OCI-LY1 (cell line): ENCODE results near the gene TRIM67.

Experiments used
- H2AFZ ChIP-seq: fragments of 200-600 bp; sonication (generic), shearing (Covaris generic); 2 replicates; pipeline ENCODE4 v1.6.0; 2014; ENCODE audit warnings: antibody characterized with exemption, mild to moderate bottlenecking, low read length
- H3F3A ChIP-seq: fragments of 200-600 bp; sonication (generic), shearing (Covaris generic); 2 replicates; pipeline ENCODE4 v1.6.0; 2014; ENCODE audit warnings: mild to moderate bottlenecking, antibody characterized with exemption, low read length, moderate library complexity; ENCODE audit not compliant: insufficient read depth
- H3K27ac ChIP-seq: fragments of 200-600 bp; sonication (generic); 2 replicates; pipeline ENCODE4 v1.5.1; 2014; ENCODE audit warnings: low read length, mixed run types, mild to moderate bottlenecking, low read depth; ENCODE audit not compliant: poor library complexity, severe bottlenecking
- H3K27me3 ChIP-seq: fragments of 200-600 bp; sonication (generic); 2 replicates; pipeline ENCODE4 v1.6.0; 2014; ENCODE audit warnings: antibody characterized with exemption, mild to moderate bottlenecking, low read length, moderate library complexity; ENCODE audit not compliant: insufficient read depth
- H3K36me3 ChIP-seq: fragments of 200-600 bp; sonication (generic); 2 replicates; pipeline ENCODE4 v1.6.1; 2014; ENCODE audit warnings: mild to moderate bottlenecking, antibody characterized with exemption, low read length, moderate library complexity, mixed read lengths; ENCODE audit not compliant: insufficient read depth
- H3K4me1 ChIP-seq: fragments of 200-600 bp; sonication (generic); 2 replicates; pipeline ENCODE4 v1.5.1; 2014; ENCODE audit warnings: mild to moderate bottlenecking, low read length, moderate library complexity; ENCODE audit not compliant: insufficient read depth, severe bottlenecking
- H3K4me2 ChIP-seq: fragments of 200-600 bp; sonication (generic), shearing (Covaris generic); 2 replicates; pipeline ENCODE4 v1.6.1; 2014; ENCODE audit warnings: low read length
- H3K4me3 ChIP-seq: fragments of 200-600 bp; sonication (generic); 2 replicates; pipeline ENCODE4 v1.5.1; 2014; ENCODE audit warnings: low read length, low read depth, mild to moderate bottlenecking, mixed read lengths; ENCODE audit not compliant: poor library complexity, severe bottlenecking
- H3K79me2 ChIP-seq: fragments of 200-600 bp; shearing (Covaris generic); 2 replicates; pipeline ENCODE4 v1.6.1; 2016; ENCODE audit warnings: mixed run types, low read length, mixed read lengths; ENCODE audit not compliant: insufficient read depth
- H3K9ac ChIP-seq: fragments of 200-600 bp; sonication (generic), shearing (Covaris generic); 2 replicates; pipeline ENCODE4 v1.6.1; 2014; ENCODE audit warnings: mild to moderate bottlenecking, low read length, mixed read lengths
- H3K9me2 ChIP-seq: fragments of 200-600 bp; sonication (generic), shearing (Covaris generic); 2 replicates; pipeline ENCODE4 v1.6.1; 2014; ENCODE audit warnings: low read depth, mild to moderate bottlenecking, low read length, mixed read lengths
- H3K9me3 ChIP-seq: fragments of 200-600 bp; shearing (Covaris generic); 2 replicates; pipeline ENCODE4 v1.6.1; 2014; ENCODE audit warnings: low read length, mixed read lengths
- H4K20me1 ChIP-seq: fragments of 200-600 bp; sonication (generic), shearing (Covaris generic); 2 replicates; pipeline ENCODE4 v1.6.0; 2016; ENCODE audit warnings: mild to moderate bottlenecking, low read length; ENCODE audit not compliant: insufficient read depth
- EZH2 ChIP-seq: fragments of 200-600 bp; sonication (generic), shearing (Covaris generic); IDR thresholded peaks from 2 replicates; pipeline ENCODE4 v1.8.0; 2017; ENCODE audit warnings: borderline replicate concordance, mixed run types, mild to moderate bottlenecking, antibody characterized with exemption, low read length, moderate library complexity, mixed read lengths
- TF ChIP-seq, protein P1 (sequence below): fragments of 200-600 bp; sonication (generic), shearing (Covaris generic); IDR thresholded peaks from 2 replicates; pipeline ENCODE4 v1.5.1; 2017; ENCODE audit warnings: mild to moderate bottlenecking, antibody characterized with exemption, low read length, moderate library complexity, mixed read lengths

The TRIM67 gene

DNA sequence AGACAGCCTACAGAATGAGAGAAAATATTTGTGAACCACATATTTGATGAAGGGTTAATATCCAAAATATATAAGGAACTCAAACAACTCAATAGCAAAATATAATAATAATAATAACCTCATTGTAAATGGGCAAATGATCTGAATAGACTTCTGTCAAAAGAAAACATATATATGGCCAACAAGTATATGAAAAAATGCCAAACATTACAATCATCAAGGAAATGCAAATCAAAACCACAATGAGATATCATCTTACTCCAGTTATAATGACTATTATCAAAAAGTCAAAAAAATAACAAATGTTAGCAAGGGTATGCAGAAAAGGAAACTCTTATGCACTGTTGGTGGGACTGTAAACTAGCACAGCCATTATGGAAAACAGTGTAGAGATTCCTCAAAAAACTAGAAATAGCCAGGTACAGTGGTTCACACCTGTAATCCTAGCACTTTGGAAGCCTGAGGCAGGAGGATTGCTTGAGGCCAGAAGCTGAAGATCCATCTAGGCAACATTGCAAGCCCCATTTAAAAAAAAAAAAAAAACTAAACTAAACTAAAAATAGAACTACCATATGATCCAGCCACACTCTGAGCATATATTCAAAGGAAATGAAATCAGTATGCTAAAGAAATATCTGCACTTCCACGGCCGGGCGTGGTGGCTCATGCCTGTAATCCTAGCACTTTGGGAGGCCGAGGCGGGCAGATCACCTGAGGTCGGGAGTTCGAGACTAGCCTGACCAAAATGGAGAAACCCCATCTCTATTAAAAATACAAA lies 17.3 kb upstream of the TRIM67 start:
- no peak overlapping the region for H3K9ac ChIP-seq
- H4K20me1 ChIP-seq = no peaks in the 10 kb centered on the region
- no peaks in the 10 kb centered on the region for H3K4me1 ChIP-seq
- no peak overlapping the region for H3K27ac ChIP-seq
- no peaks in the 10 kb centered on the region for H3F3A ChIP-seq
- TF ChIP-seq, protein P1, sequence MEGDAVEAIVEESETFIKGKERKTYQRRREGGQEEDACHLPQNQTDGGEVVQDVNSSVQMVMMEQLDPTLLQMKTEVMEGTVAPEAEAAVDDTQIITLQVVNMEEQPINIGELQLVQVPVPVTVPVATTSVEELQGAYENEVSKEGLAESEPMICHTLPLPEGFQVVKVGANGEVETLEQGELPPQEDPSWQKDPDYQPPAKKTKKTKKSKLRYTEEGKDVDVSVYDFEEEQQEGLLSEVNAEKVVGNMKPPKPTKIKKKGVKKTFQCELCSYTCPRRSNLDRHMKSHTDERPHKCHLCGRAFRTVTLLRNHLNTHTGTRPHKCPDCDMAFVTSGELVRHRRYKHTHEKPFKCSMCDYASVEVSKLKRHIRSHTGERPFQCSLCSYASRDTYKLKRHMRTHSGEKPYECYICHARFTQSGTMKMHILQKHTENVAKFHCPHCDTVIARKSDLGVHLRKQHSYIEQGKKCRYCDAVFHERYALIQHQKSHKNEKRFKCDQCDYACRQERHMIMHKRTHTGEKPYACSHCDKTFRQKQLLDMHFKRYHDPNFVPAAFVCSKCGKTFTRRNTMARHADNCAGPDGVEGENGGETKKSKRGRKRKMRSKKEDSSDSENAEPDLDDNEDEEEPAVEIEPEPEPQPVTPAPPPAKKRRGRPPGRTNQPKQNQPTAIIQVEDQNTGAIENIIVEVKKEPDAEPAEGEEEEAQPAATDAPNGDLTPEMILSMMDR = no peak
- TF ChIP-seq EZH2 = no peak
- H3K9me3 ChIP-seq = no peaks in the 10 kb centered on the region
- H3K4me2 ChIP-seq = no peak overlapping the region
- H2AFZ ChIP-seq = no peak overlapping the region
- H3K4me3 ChIP-seq = no peak overlapping the region
- no peaks in the 10 kb centered on the region for H3K79me2 ChIP-seq
- no peaks in the 10 kb centered on the region for H3K9me2 ChIP-seq
- no peaks in the 10 kb centered on the region; the same call in 1 of the 2 replicates for H3K27me3 ChIP-seq
- no peaks in the 10 kb centered on the region for H3K36me3 ChIP-seq

DNA sequence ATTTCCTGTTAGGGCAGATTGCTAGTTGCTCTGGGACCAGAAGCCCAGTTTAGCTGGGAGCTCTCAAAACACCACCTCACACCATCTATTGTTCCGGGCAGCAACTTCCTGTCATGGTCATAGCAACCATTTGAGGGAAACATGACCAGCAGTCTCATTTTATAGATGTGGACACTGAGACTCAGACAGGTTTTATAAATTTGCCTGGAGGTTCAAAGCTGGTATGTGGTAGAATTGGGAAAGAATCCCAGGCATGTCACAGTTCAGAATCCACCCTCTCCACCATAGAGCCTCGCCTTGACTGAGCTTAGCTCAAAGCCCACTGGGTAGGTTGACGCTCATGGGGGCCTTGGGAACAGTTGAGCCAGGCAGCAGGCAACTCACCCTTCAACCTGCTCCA lies 14.0 kb upstream of the TRIM67 start:
- Histone ChIP-seq H3F3A (no peaks in the 10 kb centered on the region), H3K9me2 (no peaks in the 10 kb centered on the region), H3K79me2 (no peaks in the 10 kb centered on the region), H3K4me2 (no peak overlapping the region), H3K9me3 (no peaks in the 10 kb centered on the region), H3K27ac (no peak overlapping the region), H3K9ac (no peak overlapping the region), H3K36me3 (no peaks in the 10 kb centered on the region), H2AFZ (no peak overlapping the region), H3K4me1 (no peaks in the 10 kb centered on the region), H3K27me3 (no peaks in the 10 kb centered on the region; the same call in 1 of the 2 replicates), H4K20me1 (no peaks in the 10 kb centered on the region), H3K4me3 (no peak overlapping the region)
- TF ChIP-seq, protein P1 = no peak
- TF ChIP-seq EZH2 = no peak

DNA sequence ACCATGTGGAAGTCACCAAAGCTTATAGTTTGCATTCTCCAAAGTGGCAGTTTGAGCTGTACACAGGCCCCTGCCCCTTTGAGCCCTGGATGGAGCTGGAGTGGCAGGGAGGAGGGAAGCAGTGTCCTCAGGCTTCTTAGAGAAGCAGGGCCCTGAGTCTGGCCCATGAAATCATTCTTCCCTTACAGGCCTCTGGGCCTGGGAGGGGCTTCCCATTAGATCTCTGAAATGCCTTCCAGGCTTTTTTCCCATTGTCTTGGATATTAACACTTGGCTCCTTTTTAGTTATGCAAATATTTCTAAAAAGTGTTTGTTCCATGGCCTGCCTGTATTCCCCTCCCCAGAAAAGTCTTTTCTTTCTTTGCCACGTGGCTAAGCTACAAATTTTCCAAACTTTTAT lies 10.0 kb upstream of the TRIM67 start:
- no peaks in the 10 kb centered on the region; the same call in 1 of the 2 replicates for H3K27me3 ChIP-seq
- no peak overlapping the region for H3K9ac ChIP-seq
- H3F3A ChIP-seq = no peaks in the 10 kb centered on the region
- no peak overlapping the region for H3K27ac ChIP-seq
- H3K9me2 ChIP-seq = no peaks in the 10 kb centered on the region
- no peaks in the 10 kb centered on the region for H3K79me2 ChIP-seq
- H3K4me3 ChIP-seq = no peak overlapping the region
- no peak overlapping the region for H2AFZ ChIP-seq
- H4K20me1 ChIP-seq = no peaks in the 10 kb centered on the region
- H3K4me2 ChIP-seq = no peak overlapping the region
- no peaks in the 10 kb centered on the region for H3K9me3 ChIP-seq
- no peaks in the 10 kb centered on the region; the same call in 1 of the 2 replicates for H3K36me3 ChIP-seq
- no peaks in the 10 kb centered on the region for H3K4me1 ChIP-seq
- TF ChIP-seq EZH2 = no peak
- TF ChIP-seq, protein P1 = no peak
